ENCODE data around the gene CREB3L2.
"Not testable (repeated sequence)": the region's sequence is repeated elsewhere in the genome, so short reads cannot be mapped to it uniquely, and the experiment has no call there.

CREB3L2 gene

GRCh38 chr7:137989590-137989989 lies 12.3 kb downstream of the CREB3L2 start:
- DNase-seq (ENCODE audit: low read depth in 1 of 2, low spot score in 1 of 2) = no peak

- DNase-seq (ENCODE audit: low read depth in 1 of 2, low spot score in 1 of 2) = no peak
Observed at GRCh38 chr7:137989094-137989493, 12.8 kb downstream of the CREB3L2 start.

DNA sequence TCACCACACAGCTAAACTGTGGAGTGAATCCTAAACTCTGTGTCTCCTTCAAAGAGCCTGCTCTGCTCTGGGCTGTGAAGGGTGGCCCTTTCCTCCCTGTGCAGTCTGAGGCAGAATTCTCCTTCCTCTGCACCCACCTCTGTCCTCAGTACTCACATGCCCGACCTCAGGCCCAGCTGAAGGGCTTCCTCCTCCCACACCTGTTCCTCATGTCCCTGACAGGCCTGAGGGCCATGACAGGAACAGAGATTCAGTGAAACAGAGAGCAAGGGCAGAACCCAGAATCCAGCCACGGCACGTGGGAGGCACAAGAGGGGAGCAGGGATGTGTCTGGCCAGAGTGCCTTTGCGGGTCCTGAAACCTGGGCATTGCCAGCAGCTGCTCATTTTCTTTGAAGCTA lies 13.9 kb downstream of the CREB3L2 start:
- no peak for DNase-seq (ENCODE audit: low read depth in 1 of 2, low spot score in 1 of 2)

DNA sequence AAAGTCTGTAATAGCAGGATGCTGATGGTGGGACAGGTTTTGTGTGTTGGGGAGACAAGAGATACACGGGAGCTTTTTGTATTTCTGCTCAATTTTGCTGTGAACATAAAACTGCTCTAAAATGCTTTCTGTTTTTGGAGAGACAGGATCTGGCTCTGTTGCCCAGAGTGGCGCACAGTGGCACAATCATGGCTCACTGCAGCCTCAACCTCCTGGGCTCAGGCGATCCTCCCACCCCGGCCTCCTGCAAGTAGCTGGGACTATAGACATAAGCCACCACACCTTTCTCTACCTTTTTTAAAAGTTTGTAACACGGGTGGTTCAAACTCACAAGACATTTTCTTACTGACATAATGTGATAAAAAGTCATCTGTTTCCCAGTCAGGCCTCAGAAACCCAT lies 14.3 kb downstream of the CREB3L2 start:
- no peak for DNase-seq (ENCODE audit: low read depth in 1 of 2, low spot score in 1 of 2)

- no peak for DNase-seq (ENCODE audit: low read depth in 1 of 2, low spot score in 1 of 2)
Observed at GRCh38 chr7:137987018-137987349, 14.9 kb downstream of the CREB3L2 start.

DNA sequence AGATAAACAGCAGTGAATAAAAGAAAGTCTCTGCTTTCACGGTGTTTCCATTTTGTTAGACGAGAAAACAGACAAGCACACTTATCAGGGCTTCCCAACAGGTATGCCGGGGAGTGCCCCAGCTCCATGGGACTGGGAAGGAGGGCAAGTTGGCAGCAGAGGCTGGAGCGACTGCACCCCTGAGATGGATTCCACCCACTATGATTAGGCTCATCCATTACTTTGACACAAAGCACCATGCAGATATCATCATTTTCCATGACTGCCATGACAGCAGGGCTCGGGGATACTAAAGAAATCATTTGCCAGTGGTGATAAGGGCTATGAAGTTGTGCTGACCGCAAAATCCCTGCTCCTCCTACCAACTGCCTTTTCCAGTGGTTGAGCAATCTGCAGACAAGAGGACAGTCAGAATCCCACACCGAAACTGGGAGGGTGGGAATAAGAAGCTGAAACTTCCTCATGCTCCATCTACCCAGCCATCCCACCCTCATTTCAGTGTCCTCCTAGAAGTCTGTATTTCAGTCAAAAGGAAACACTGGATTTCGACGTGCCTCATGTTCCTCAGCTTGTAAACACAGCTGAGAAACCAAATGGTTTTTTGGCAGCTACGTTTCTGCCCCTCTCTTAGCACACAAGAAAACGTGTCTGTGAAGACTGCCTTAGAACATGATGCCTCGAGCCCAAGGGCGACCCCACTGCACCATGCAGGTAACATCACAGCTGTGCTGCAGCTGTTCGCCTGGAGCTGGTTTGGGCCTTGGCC lies 15.5 kb downstream of the CREB3L2 start:
- no peak for DNase-seq (ENCODE audit: low read depth in 1 of 2, low spot score in 1 of 2)

GRCh38 chr7:137985897-137986251 lies 16.0 kb downstream of the CREB3L2 start:
- no peak for DNase-seq (ENCODE audit: low read depth in 1 of 2, low spot score in 1 of 2)

GRCh38 chr7:137985253-137985896 lies 16.5 kb downstream of the CREB3L2 start:
- DNase-seq (ENCODE audit: low read depth in 1 of 2, low spot score in 1 of 2) = no peak

DNA sequence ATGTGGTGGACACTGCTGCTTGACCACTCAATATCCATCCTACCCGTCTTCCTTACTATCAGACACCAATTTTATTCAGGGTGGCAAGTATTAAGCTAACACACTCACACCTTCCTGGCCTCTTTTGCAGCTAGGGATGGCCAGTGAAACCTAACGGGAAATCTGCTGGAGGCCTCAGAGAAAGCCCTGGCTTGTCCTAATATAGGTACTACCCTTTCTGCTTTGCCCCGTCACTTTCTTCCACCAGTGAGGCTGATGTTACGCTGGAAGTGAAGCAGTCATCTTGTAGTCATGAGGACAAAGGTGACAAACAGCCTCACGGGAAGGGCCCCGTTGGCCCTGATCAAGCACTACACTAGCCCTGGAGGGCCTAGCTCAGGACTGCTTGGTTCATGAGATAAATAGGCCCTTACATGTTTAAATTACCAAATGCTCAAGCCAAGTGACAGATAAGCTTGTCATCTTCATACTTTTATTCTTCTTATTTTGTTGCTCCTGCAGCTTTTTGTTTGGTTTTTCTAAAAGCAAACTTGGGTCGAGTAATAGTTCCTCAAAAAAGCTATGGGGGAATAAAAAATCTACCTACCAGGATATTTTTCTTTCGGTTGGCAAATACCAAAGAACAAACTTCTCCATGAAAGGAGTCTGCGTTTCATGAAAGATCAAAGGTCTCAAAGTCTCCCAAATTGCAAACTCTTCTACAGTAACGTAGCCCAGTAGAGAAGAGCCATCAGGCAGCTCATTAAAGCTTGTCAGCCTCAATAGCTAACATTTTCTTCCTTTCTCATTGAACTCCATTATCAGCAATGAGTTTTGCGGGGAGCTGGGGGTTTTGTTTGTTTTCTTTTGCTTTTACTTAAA lies 17.5 kb downstream of the CREB3L2 start:
- DNase-seq (ENCODE audit: low read depth in 1 of 2, low spot score in 1 of 2) = no peak

- DNase-seq (ENCODE audit: low read depth in 1 of 2, low spot score in 1 of 2) = no peak
Observed at GRCh38 chr7:137983323-137984008, 18.4 kb downstream of the CREB3L2 start.

GRCh38 chr7:137982394-137982793 lies 19.5 kb downstream of the CREB3L2 start:
- DNase-seq (ENCODE audit: low read depth in 1 of 2, low spot score in 1 of 2) = not testable (repeated sequence)

DNA sequence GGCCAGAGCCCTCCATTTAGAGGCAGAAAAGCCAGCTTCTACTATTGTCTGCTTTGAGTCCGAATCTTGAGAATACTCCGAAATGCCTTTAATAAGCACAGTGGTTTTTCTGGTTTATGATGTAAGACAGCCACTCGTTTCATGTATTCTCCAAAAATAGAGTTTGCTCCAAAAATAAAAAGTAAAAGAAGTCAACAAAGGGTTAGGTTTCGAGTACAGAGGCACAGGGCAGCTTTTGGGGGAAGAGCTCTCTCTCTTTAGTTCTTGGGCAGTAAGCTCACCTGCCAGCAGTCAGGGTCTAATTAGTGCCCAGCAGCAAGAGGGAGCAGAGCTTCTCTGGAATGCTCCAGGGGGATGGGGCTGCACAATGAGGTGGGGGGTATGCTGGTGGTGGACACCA lies 20.2 kb downstream of the CREB3L2 start:
- no peak for DNase-seq (ENCODE audit: low read depth in 1 of 2, low spot score in 1 of 2)

- no peak for DNase-seq (ENCODE audit: low read depth in 1 of 2, low spot score in 1 of 2)
Observed at GRCh38 chr7:137981175-137981574, 20.7 kb downstream of the CREB3L2 start.

DNA sequence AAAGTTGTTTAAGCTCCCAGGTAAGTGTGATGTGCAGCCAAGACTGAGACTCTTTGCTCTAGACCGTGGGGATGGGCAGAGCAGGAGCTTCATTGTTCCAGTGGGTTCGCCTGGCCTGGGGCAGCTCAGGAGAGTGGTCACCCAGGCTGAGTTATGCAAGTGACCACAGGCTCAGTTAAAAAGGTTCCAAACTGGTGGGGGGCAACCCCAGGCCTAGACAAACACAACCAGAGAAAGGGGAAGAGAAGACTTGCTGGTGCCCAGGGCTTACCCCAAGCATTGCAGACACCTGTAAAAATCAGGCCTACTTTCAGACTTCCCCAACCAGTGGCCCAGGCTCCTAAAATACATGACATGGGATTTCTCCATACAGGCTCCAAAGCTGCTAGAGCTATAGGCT lies 21.6 kb downstream of the CREB3L2 start:
- DNase-seq (ENCODE audit: low read depth in 1 of 2, low spot score in 1 of 2) = no peak

DNA sequence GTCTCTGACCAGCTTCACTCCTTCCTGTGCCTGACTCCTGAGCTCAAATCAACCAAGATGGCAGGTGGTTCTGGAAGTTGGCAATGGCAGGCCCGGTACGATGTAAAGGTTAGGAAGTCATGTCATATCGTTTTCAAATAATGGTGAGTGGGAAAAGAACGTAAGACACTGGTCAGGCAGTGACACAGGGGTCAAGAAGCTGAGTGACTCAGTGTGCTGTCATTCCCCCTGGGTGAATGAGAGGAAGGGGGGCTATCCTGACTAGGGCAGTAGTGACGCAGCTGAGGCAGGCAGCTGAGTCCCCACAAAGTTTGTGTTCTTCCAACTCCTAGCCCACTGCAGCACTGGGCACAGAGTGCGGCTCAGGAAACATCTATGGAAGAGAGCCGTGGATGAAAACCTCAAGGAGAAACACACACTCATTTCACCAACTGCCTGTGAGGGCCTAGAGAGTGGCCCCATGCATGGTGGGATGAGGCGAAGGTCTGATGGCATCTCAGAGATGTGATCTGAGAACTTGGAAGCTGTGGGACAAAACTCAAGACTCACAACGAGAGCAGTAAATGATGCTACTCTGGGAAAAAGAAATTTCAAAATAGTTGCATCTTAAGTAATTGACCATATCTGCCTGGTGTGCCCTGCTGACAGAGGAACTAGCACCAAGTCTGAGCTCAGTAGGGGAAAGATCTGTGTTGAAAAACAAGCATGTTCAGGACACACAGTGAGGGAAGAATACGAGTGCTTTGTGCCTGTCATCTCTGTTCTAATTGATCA lies 23.2 kb downstream of the CREB3L2 start:
- DNase-seq (ENCODE audit: low read depth in 1 of 2, low spot score in 1 of 2) = no peak

DNA sequence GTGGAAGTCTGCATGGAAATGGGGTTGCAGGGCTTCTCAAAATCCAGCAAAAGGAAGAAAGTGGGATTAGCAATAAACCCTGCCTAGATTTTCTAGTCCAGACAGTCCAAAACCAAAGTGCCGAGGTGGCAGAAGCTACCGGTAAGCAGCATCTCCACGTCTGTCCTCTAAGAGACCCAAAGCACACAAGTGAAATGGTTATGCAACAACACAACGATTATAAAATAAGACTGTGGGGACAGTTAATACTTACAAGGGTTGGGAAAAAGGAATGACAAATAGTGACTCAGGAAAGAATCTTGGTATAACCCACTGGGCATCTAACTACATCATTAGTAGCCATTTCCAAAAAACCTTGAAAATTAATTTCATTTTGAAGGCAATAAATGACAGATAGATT lies 24.7 kb downstream of the CREB3L2 start:
- DNase-seq (ENCODE audit: low read depth in 1 of 2, low spot score in 1 of 2) = no peak

GRCh38 chr7:137976696-137977095 lies 25.2 kb downstream of the CREB3L2 start:
- no peak for DNase-seq (ENCODE audit: low read depth in 1 of 2, low spot score in 1 of 2)

- DNase-seq (ENCODE audit: low read depth in 1 of 2, low spot score in 1 of 2) = no peak
Observed at GRCh38 chr7:137976232-137976631, 25.7 kb downstream of the CREB3L2 start.

DNA sequence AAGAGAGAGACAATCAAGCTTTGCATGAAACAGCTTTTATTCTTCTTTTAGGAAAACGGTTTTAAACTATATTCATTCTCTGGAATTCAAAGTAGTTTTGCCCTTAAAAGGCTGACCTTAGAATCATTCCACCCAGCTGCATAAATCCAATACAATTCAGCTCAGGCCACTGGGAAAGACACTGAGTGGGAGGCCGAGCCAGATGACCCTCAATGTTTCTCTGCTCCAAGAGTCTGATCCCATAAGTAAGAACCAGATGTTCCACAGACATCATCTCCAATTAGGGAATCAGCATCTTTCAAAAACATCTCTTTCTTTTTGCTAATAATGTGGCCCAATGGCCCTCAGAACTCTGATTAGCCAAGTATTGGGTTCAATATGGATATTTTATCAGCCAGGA lies 26.1 kb downstream of the CREB3L2 start:
- DNase-seq (ENCODE audit: low read depth in 1 of 2, low spot score in 1 of 2) = no peak

GRCh38 chr7:137975221-137975620 lies 26.7 kb downstream of the CREB3L2 start:
- DNase-seq (ENCODE audit: low read depth in 1 of 2, low spot score in 1 of 2) = no peak

DNA sequence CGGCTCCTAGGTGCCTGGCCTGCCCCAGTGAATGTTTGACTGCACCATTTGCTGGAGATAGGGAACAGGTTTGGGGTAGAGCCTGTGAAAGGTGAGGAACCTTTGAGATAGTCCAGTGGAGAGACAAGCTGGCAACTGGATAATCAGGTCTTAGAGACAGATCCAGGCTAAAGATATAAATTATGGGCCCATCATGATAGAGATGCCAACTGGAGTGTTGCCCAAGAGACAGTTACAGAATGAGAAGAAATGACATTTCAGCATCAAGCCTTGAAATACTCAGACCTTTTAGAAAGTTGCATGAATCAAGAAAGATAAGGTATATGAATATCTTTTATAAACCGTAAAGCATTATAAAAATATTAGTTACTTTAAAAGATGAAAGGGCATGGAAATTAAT lies 27.1 kb downstream of the CREB3L2 start:
- no peak for DNase-seq (ENCODE audit: low read depth in 1 of 2, low spot score in 1 of 2)
